Neural progenitor cell (in vitro differentiated cells): ENCODE results near the gene SUMO2. TPM values are rescaled to one million over a fixed set of nuclear protein-coding genes. Genes with fewer than 3 reads are reported as not detected.

Experiments
- DNase-seq: peaks from one replicate; pipeline ENCODE4 v3.0.0-alpha.2; 2016; ENCODE audit warnings: low spot score
- H2AFZ ChIP-seq: fragments of 200-600 bp; sonication (generic); replicated peaks from 2 replicates; pipeline ENCODE4 v1.6.1; 2016; ENCODE audit warnings: antibody characterized with exemption
- H3F3A ChIP-seq: fragments of 200-600 bp; sonication (generic); 2 replicates; pipeline ENCODE4 v1.6.1; 2016; ENCODE audit warnings: antibody characterized with exemption, low read depth
- H3K27ac ChIP-seq: fragments of 200-600 bp; sonication (generic); 2 replicates; pipeline ENCODE4 v1.5.1; 2016; ENCODE audit warnings: mild to moderate bottlenecking
- H3K27me3 ChIP-seq: fragments of 200-600 bp; sonication (generic); 2 replicates; pipeline ENCODE4 v1.6.1; 2016; ENCODE audit warnings: mild to moderate bottlenecking, moderate library complexity
- H3K36me3 ChIP-seq: fragments of 200-600 bp; sonication (generic); 2 replicates; pipeline ENCODE4 v1.5.1; 2016
- H3K4me1 ChIP-seq: fragments of 200-600 bp; sonication (generic); 2 replicates; pipeline ENCODE4 v1.6.1; 2016; ENCODE audit warnings: mixed run types
- H3K4me2 ChIP-seq: fragments of 200-600 bp; sonication (generic); 2 replicates; pipeline ENCODE4 v1.6.1; 2016
- H3K4me3 ChIP-seq: fragments of 200-600 bp; sonication (generic); 2 replicates; pipeline ENCODE4 v1.5.1; 2016
- H3K79me2 ChIP-seq: fragments of 200-600 bp; sonication (generic); 2 replicates; pipeline ENCODE4 v1.6.1; 2016; ENCODE audit warnings: low read depth
- H3K9ac ChIP-seq: fragments of 200-600 bp; sonication (generic); 2 replicates; pipeline ENCODE4 v1.6.1; 2016
- H3K9me3 ChIP-seq: fragments of 200-600 bp; sonication (generic); 2 replicates; pipeline ENCODE4 v1.5.1; 2016; ENCODE audit warnings: low read depth
- H4K20me1 ChIP-seq: fragments of 200-600 bp; sonication (generic); 2 replicates; pipeline ENCODE4 v1.6.1; 2016; ENCODE audit warnings: low read depth
- H3K27ac Mint-ChIP-seq: 3 replicates; pipeline ENCODE4 v1.8.0; 2021; ENCODE audit warnings: mixed read lengths
- H3K27me3 Mint-ChIP-seq: 2 replicates; pipeline ENCODE4 v1.8.0; 2022; ENCODE audit warnings: low read depth, mild to moderate bottlenecking, inconsistent platforms, moderate library complexity, mixed read lengths; ENCODE audit not compliant: insufficient read depth
- H3K36me3 Mint-ChIP-seq: 3 replicates; pipeline ENCODE4 v1.8.0; 2021; ENCODE audit warnings: mixed read lengths
- H3K4me1 Mint-ChIP-seq: 3 replicates; pipeline ENCODE4 v1.8.0; 2021; ENCODE audit warnings: mixed read lengths
- H3K4me3 Mint-ChIP-seq: 3 replicates; pipeline ENCODE4 v1.8.0; 2021; ENCODE audit warnings: mild to moderate bottlenecking, moderate library complexity, mixed read lengths
- H3K9me3 Mint-ChIP-seq: 3 replicates; pipeline ENCODE4 v1.8.0; 2020; ENCODE audit warnings: mixed read lengths
- CTCF ChIP-seq: fragments of 200-600 bp; sonication (generic); IDR thresholded peaks from 2 replicates; pipeline ENCODE4 v1.5.1; 2017; ENCODE audit warnings: antibody characterized with exemption, mild to moderate bottlenecking
- EZH2 ChIP-seq: fragments of 200-600 bp; sonication (generic); IDR thresholded peaks from 2 replicates; pipeline ENCODE4 v1.6.1; 2017; ENCODE audit warnings: antibody characterized with exemption, mild to moderate bottlenecking, moderate library complexity
- EZH2phosphoT487 ChIP-seq: fragments of 200-600 bp; sonication (generic); IDR thresholded peaks from 2 replicates; pipeline ENCODE4 v1.6.1; 2017; ENCODE audit warnings: antibody characterized with exemption
- total RNA-seq: library from RNA; depleted of rRNA; stranded (reverse); fragments of >200 nt; gene quantifications from 2 replicates; pipeline ENCODE4 v1.2.3, GENCODE V29; 2015; ENCODE audit warnings: low replicate concordance

SUMO2 gene
- total RNA-seq, 1 donor from 2014 or later = 372 TPM

- H3K9me3 ChIP-seq = no peaks in the 10 kb centered on the region
- Mint-ChIP-seq H3K4me3 (peak overlapping the region; percentile 62), H3K36me3 (peaks cover 11% of the 10 kb centered on the region), H3K9me3 (no peaks in the 10 kb centered on the region), H3K27me3 (peaks cover 5% of the 10 kb centered on the region), H3K27ac (no peak overlapping the region), H3K4me1 (peaks cover 18% of the 10 kb centered on the region)
- peak; percentile 30 for DNase-seq
- no peak overlapping the region for H3K27ac ChIP-seq
- H4K20me1 ChIP-seq = peaks cover 42% of the 10 kb centered on the region
- peaks cover 17% of the 10 kb centered on the region for H3K4me1 ChIP-seq
- H3K79me2 ChIP-seq = peaks cover 41% of the 10 kb centered on the region
- no peaks in the 10 kb centered on the region for H3K27me3 ChIP-seq
- H3K36me3 ChIP-seq = no peaks in the 10 kb centered on the region
- TF ChIP-seq EZH2phosphoT487 (no peak), CTCF (no peak), EZH2 (no peak)
- H3K4me2 ChIP-seq = peak overlapping the region; percentile 69
- H3K9ac ChIP-seq = no peak overlapping the region
- H3K4me3 ChIP-seq = peak overlapping the region; percentile 29
- H3F3A ChIP-seq = peaks cover 11% of the 10 kb centered on the region
- H2AFZ ChIP-seq = no peak overlapping the region
Observed at GRCh38 chr17:75155191-75155601, 27.6 kb downstream of the SUMO2 start.

GRCh38 chr17:75154195-75155106 is 28.3 kb downstream of the SUMO2 start, which contains the start of gene JPT1:
Gene JPT1 (minus strand): TSS chr17:75154512. CDS start chr17:75154397, 115 bp downstream.
- Mint-ChIP-seq H3K4me1 (peaks cover 18% of the 10 kb centered on the region), H3K27ac (peak within 1 kb of the TSS; percentile 93), H3K36me3 (peaks cover 10% of the 10 kb centered on the region), H3K9me3 (no peaks in the 10 kb centered on the region), H3K4me3 (peak within 1 kb of the TSS; percentile 99), H3K27me3 (peaks cover 5% of the 10 kb centered on the region)
- peak within 1 kb of the TSS; percentile 98 for H3K4me3 ChIP-seq
- DNase-seq = peak; percentile 100
- H3K27ac ChIP-seq = no peak within 1 kb of the TSS
- no peaks in the 10 kb centered on the region for H3K36me3 ChIP-seq
- H3K9me3 ChIP-seq = no peaks in the 10 kb centered on the region
- TF ChIP-seq EZH2phosphoT487 = no peak
- TF ChIP-seq EZH2 = no peak
- TF ChIP-seq CTCF = no peak
- peaks cover 50% of the 10 kb centered on the region for H4K20me1 ChIP-seq
- no peak within 1 kb of the TSS for H2AFZ ChIP-seq
- peaks cover 15% of the 10 kb centered on the region for H3F3A ChIP-seq
- H3K27me3 ChIP-seq = no peaks in the 10 kb centered on the region
- peak within 1 kb of the TSS; percentile 89 for H3K4me2 ChIP-seq
- H3K79me2 ChIP-seq = peaks cover 48% of the 10 kb centered on the region
- H3K9ac ChIP-seq = peak within 1 kb of the TSS; percentile 87
- H3K4me1 ChIP-seq = peaks cover 17% of the 10 kb centered on the region

- peaks cover 56% of the 10 kb centered on the region for H4K20me1 ChIP-seq
- Mint-ChIP-seq H3K27ac (peak overlapping the region; percentile 93), H3K27me3 (peaks cover 5% of the 10 kb centered on the region), H3K36me3 (peaks cover 10% of the 10 kb centered on the region), H3K9me3 (no peaks in the 10 kb centered on the region), H3K4me1 (peaks cover 18% of the 10 kb centered on the region), H3K4me3 (peak overlapping the region; percentile 99)
- TF ChIP-seq EZH2phosphoT487 = no peak
- TF ChIP-seq CTCF = no peak
- no peak for TF ChIP-seq EZH2
- H3K36me3 ChIP-seq = no peaks in the 10 kb centered on the region
- no peaks in the 10 kb centered on the region for H3K27me3 ChIP-seq
- no peaks in the 10 kb centered on the region for H3K9me3 ChIP-seq
- peak overlapping the region; percentile 89 for H3K4me2 ChIP-seq
- no peak overlapping the region for H3K27ac ChIP-seq
- H3K79me2 ChIP-seq = peaks cover 55% of the 10 kb centered on the region
- H3K4me3 ChIP-seq = peak overlapping the region; percentile 98
- H3K9ac ChIP-seq = peak overlapping the region; percentile 87
- no peak overlapping the region for H2AFZ ChIP-seq
- H3K4me1 ChIP-seq = peaks cover 17% of the 10 kb centered on the region
- DNase-seq = no peak
- peaks cover 18% of the 10 kb centered on the region for H3F3A ChIP-seq
Observed at GRCh38 chr17:75153780-75154194, 29.0 kb downstream of the SUMO2 start.
